ENCODE data around the gene CCDC178. TPM values are rescaled to one million over a fixed set of nuclear protein-coding genes. Genes with fewer than 3 reads are reported as not detected.

CCDC178 gene
- total RNA-seq, 2 donors from 2014 or later, result 1.6 TPM; not detected in 1

DNA sequence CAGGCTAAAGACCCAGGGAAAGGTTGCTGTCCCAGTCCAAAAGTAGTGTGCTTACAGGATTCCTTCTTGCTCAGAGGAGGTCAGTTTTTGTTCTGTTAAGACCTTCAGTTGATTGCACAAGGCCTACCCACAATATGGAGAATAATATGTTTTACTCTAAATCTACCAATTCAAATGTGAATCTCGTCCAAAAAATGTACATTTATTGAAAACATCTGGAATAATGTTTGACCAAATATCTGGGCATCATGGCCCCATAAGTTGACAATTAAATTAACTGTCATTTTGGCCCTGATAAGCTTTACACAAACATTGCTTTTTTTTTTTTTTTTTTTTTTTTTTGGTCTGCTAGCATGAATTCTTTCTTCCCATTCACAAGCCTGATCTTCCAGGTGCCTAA lies 109.8 kb downstream of the CCDC178 start:
- H3K9me3 ChIP-seq, result no peaks in the 10 kb centered on the region
- TF ChIP-seq CTCF (IDR thresholded peaks at IDR 0.05), result no peak
- DNase-seq (ENCODE audit: low spot score) (no peak), ATAC-seq (ENCODE audit: insufficient number of reproducible peaks, low FRiP score, low read depth) (no peak)
- H3K4me1 ChIP-seq (ENCODE audit: control insufficient read depth in 1 of 2, low read depth in 2 of 2), result no peaks in the 10 kb centered on the region
- H3K36me3 ChIP-seq, result no peaks in the 10 kb centered on the region
- no peak overlapping the region for H3K27ac ChIP-seq
- no peak overlapping the region for H3K4me3 ChIP-seq
- no peaks in the 10 kb centered on the region for H3K27me3 ChIP-seq (replicated peaks; ENCODE audit: insufficient read depth)

DNA sequence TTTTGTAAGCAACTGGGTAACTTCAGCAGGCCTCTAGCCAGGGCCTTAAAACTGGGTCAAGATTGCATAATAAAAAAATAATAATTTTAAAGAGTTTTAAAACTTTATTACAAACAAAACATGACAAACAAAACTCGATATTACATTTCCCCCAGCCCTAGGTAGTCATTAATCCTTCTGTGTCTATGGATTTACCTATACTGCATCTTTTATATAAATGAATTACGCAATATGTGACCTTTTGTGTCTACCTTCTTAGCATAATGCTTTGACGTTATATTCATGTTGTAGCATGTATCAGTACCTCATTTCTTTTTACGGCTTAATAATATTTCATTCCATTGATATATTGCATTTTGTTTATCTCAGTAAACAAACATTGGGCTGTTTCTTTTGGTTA lies 113.5 kb downstream of the CCDC178 start:
- no peaks in the 10 kb centered on the region for H3K9me3 ChIP-seq
- TF ChIP-seq CTCF (IDR thresholded peaks at IDR 0.05), result no peak
- H3K4me3 ChIP-seq, result no peak overlapping the region
- H3K27me3 ChIP-seq (replicated peaks; ENCODE audit: insufficient read depth), result no peaks in the 10 kb centered on the region
- H3K4me1 ChIP-seq (ENCODE audit: control insufficient read depth in 1 of 2, low read depth in 2 of 2), result no peaks in the 10 kb centered on the region
- no peaks in the 10 kb centered on the region for H3K36me3 ChIP-seq
- DNase-seq (ENCODE audit: low spot score) (no peak), ATAC-seq (ENCODE audit: insufficient number of reproducible peaks, low FRiP score, low read depth) (no peak)
- H3K27ac ChIP-seq, result no peak overlapping the region

GRCh38 chr18:33317640-33318039 lies 122.9 kb downstream of the CCDC178 start:
- H3K27me3 ChIP-seq (replicated peaks; ENCODE audit: insufficient read depth), result no peaks in the 10 kb centered on the region
- ATAC-seq (ENCODE audit: insufficient number of reproducible peaks, low FRiP score, low read depth) (no peak), DNase-seq (ENCODE audit: low spot score) (no peak)
- no peak for TF ChIP-seq CTCF (IDR thresholded peaks at IDR 0.05)
- no peak overlapping the region for H3K27ac ChIP-seq
- H3K4me1 ChIP-seq (ENCODE audit: control insufficient read depth in 1 of 2, low read depth in 2 of 2), result no peaks in the 10 kb centered on the region
- no peaks in the 10 kb centered on the region for H3K9me3 ChIP-seq
- no peak overlapping the region for H3K4me3 ChIP-seq
- no peaks in the 10 kb centered on the region for H3K36me3 ChIP-seq

DNA sequence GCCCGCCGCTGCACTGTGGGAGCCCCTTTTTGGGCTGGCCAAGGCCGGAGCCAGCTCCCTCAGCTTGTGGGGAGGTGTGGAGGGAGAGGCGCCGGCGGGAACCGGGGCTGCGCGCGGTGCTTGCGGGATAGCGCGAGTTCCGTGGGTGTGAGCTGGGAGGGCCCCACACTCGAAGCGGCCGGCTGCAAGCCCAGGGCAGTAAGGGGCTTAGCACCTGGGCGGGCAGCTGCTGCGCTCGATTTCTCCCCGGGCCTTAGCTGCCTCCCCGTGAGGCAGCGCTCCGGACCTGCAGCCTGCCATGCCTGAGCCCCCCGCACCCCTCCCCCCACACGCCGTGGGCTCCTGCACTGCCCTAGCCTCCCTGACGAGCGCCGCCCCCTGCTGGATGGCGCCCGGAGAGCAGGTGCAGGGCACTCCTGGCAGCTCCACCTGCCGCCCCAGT lies 124.4 kb downstream of the CCDC178 start:
- no peaks in the 10 kb centered on the region for H3K27me3 ChIP-seq (replicated peaks; ENCODE audit: insufficient read depth)
- no peak for DNase-seq (ENCODE audit: low spot score)
- TF ChIP-seq CTCF (IDR thresholded peaks at IDR 0.05), result no peak
- H3K36me3 ChIP-seq, result no peaks in the 10 kb centered on the region
- H3K9me3 ChIP-seq, result no peaks in the 10 kb centered on the region
- no peak overlapping the region for H3K4me3 ChIP-seq
- H3K4me1 ChIP-seq (ENCODE audit: control insufficient read depth in 1 of 2, low read depth in 2 of 2), result no peaks in the 10 kb centered on the region
- no peak for ATAC-seq (ENCODE audit: insufficient number of reproducible peaks, low FRiP score, low read depth)
- no peak overlapping the region for H3K27ac ChIP-seq

DNA sequence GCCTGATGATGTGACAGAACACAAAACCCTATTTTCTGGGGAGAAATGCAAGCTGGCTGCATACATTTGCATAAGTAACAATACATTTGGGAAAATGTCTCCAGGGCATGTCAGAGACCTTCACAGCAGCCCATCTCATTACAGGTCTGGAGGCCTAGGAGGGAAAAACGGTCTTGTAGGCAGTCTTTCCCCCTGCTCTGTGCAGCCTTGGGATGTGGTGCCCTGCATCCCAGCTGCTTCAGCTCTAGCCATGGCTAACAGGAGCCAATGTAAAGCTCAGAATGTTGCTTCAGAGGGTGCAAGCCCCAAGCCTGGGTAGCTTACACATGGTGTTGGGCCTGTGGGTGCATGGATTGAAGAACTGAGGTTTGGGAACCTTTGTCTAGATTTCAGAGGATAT lies 133.0 kb downstream of the CCDC178 start:
- no peak for TF ChIP-seq CTCF (IDR thresholded peaks at IDR 0.05)
- Histone ChIP-seq H3K27me3 (replicated peaks; ENCODE audit: insufficient read depth) (no peaks in the 10 kb centered on the region), H3K27ac (no peak overlapping the region), H3K36me3 (no peaks in the 10 kb centered on the region), H3K4me1 (ENCODE audit: control insufficient read depth in 1 of 2, low read depth in 2 of 2) (no peaks in the 10 kb centered on the region), H3K9me3 (no peaks in the 10 kb centered on the region), H3K4me3 (no peak overlapping the region)
- ATAC-seq (ENCODE audit: insufficient number of reproducible peaks, low FRiP score, low read depth) (no peak), DNase-seq (ENCODE audit: low spot score) (no peak)
